HEK293 (cell line): ENCODE results near the gene GUCA2B.

ENCODE experiments used
- CTCF ChIA-PET: fragments of 350-600 bp; formaldehyde crosslinking; extraction: SDS; loops from one replicate; lab custom pipeline; 2021; ENCODE audit warnings: antibody characterized with exemption; lab: Yijun Ruan, JAX
- POLR2A ChIA-PET: fragments of 300-600 bp; formaldehyde crosslinking; extraction: SDS; loops from one replicate; lab custom pipeline; 2020; ENCODE audit warnings: antibody characterized with exemption, inconsistent platforms; lab: Yijun Ruan, JAX
- H3K27ac ChIP-seq: fragments of 200-500 bp; sonication (Bioruptor generic); 2 replicates; pipeline ENCODE4 v1.5.1; 2014; ENCODE audit warnings: low read depth, low read length, control low read depth, inconsistent platforms; ENCODE audit errors: extremely low read depth
- H3K36me3 ChIP-seq, 2 experiments: fragments of 200-500 bp in 1 of 2; sonication (Bioruptor generic) in 1 of 2; 1 replicate in 1 of 2; 2 replicates in 1 of 2; pipeline ENCODE4 v1.5.1; 2014 to 2017; ENCODE audit warnings: inconsistent platforms in 2 of 2, low read length in 2 of 2; ENCODE audit not compliant: control insufficient read depth in 2 of 2, insufficient read depth in 1 of 2
- H3K4me1 ChIP-seq: fragments of 200-500 bp; sonication (Bioruptor generic); 2 replicates; pipeline ENCODE4 v1.5.1; 2014; ENCODE audit warnings: mild to moderate bottlenecking, low read length, inconsistent platforms; ENCODE audit not compliant: control insufficient read depth, insufficient read depth
- H3K4me3 ChIP-seq: 2 replicates; pipeline ENCODE4 v1.5.1; 2011; ENCODE audit warnings: low read depth, mild to moderate bottlenecking, control low read depth, low read length, moderate library complexity
- H3K9me3 ChIP-seq: fragments of 200-500 bp; sonication (Bioruptor generic); 2 replicates; pipeline ENCODE4 v1.5.1; 2014; ENCODE audit warnings: low read depth, low read length, inconsistent platforms; ENCODE audit not compliant: control insufficient read depth, insufficient read depth
- EGR2 ChIP-seq: fragments of 450-650 bp; formaldehyde crosslinking; IDR thresholded peaks from 2 replicates; pipeline ENCODE4 v1.5.1; 2016; ENCODE audit warnings: low read depth, missing biosample characterization, missing genetic modification characterization
- HOXA7 ChIP-seq: sonication (generic); formaldehyde crosslinking; IDR thresholded peaks from 2 replicates; pipeline ENCODE4 v1.8.1; 2022; ENCODE audit warnings: missing genetic modification reagents, borderline replicate concordance
- KLF1 ChIP-seq: fragments of 450-650 bp; formaldehyde crosslinking; IDR thresholded peaks from 2 replicates; pipeline ENCODE4 v1.5.1; 2016; ENCODE audit warnings: missing biosample characterization, missing genetic modification characterization
- PRDM4 ChIP-seq: fragments of 450-650 bp; formaldehyde crosslinking; IDR thresholded peaks from 2 replicates; pipeline ENCODE4 v1.5.1; 2017; ENCODE audit warnings: missing biosample characterization, missing genetic modification characterization
- SCRT1 ChIP-seq: fragments of 450-650 bp; formaldehyde crosslinking; IDR thresholded peaks from 2 replicates; pipeline ENCODE4 v1.5.1; 2016; ENCODE audit warnings: missing biosample characterization, missing genetic modification characterization, borderline replicate concordance
- SCRT2 ChIP-seq: fragments of 450-650 bp; formaldehyde crosslinking; IDR thresholded peaks from 2 replicates; pipeline ENCODE4 v1.5.1; 2016; ENCODE audit warnings: missing biosample characterization, missing genetic modification characterization
- SP2 ChIP-seq: fragments of 450-650 bp; formaldehyde crosslinking; IDR thresholded peaks from 2 replicates; pipeline ENCODE4 v1.5.1; 2016; ENCODE audit warnings: missing biosample characterization, missing genetic modification characterization
- YY1 ChIP-seq: fragments of 450-650 bp; formaldehyde crosslinking; IDR thresholded peaks from 2 replicates; pipeline ENCODE4 v1.5.1; 2018; ENCODE audit warnings: missing biosample characterization, missing genetic modification characterization
- ZBTB17 ChIP-seq: fragments of 450-650 bp; formaldehyde crosslinking; IDR thresholded peaks from 2 replicates; pipeline ENCODE4 v1.5.1; 2016; ENCODE audit warnings: missing biosample characterization, missing genetic modification characterization
- ZBTB26 ChIP-seq: fragments of 450-650 bp; formaldehyde crosslinking; optimal IDR thresholded peaks from 2 replicates; pipeline ENCODE3; 2016; ENCODE audit warnings: missing biosample characterization, mild to moderate bottlenecking, missing genetic modification characterization
- ZFHX2 ChIP-seq: fragments of 450-650 bp; formaldehyde crosslinking; conservative IDR thresholded peaks from 2 replicates; pipeline ENCODE4 v1.5.1; 2016; ENCODE audit warnings: missing biosample characterization, missing genetic modification characterization
- ZNF416 ChIP-seq: fragments of 450-650 bp; formaldehyde crosslinking; IDR thresholded peaks from 2 replicates; pipeline ENCODE4 v1.5.1; 2016; ENCODE audit warnings: missing biosample characterization, missing genetic modification characterization
- ZNF600 ChIP-seq: fragments of 450-650 bp; formaldehyde crosslinking; IDR thresholded peaks from 2 replicates; pipeline ENCODE4 v1.5.1; 2016; ENCODE audit warnings: missing biosample characterization, missing genetic modification characterization
- TF ChIP-seq, protein P1 (sequence below): fragments of 450-650 bp; formaldehyde crosslinking; IDR thresholded peaks from 2 replicates; pipeline ENCODE4 v1.5.1; 2017; ENCODE audit warnings: missing biosample characterization, missing genetic modification characterization
- TF ChIP-seq, protein P2 (sequence below): fragments of 450-650 bp; formaldehyde crosslinking; IDR thresholded peaks from 2 replicates; pipeline ENCODE4 v1.5.1; 2016; ENCODE audit warnings: missing biosample characterization, missing genetic modification characterization
- TF ChIP-seq, protein P3 (sequence below): fragments of 450-650 bp; formaldehyde crosslinking; IDR thresholded peaks from 2 replicates; pipeline ENCODE4 v1.5.1; 2016; ENCODE audit warnings: missing biosample characterization, missing genetic modification characterization
- TF ChIP-seq, protein P4 (sequence below): fragments of 450-650 bp; formaldehyde crosslinking; IDR thresholded peaks from 2 replicates; pipeline ENCODE4 v1.5.1; 2017; ENCODE audit warnings: missing biosample characterization, missing genetic modification characterization

Gene GUCA2B

DNA sequence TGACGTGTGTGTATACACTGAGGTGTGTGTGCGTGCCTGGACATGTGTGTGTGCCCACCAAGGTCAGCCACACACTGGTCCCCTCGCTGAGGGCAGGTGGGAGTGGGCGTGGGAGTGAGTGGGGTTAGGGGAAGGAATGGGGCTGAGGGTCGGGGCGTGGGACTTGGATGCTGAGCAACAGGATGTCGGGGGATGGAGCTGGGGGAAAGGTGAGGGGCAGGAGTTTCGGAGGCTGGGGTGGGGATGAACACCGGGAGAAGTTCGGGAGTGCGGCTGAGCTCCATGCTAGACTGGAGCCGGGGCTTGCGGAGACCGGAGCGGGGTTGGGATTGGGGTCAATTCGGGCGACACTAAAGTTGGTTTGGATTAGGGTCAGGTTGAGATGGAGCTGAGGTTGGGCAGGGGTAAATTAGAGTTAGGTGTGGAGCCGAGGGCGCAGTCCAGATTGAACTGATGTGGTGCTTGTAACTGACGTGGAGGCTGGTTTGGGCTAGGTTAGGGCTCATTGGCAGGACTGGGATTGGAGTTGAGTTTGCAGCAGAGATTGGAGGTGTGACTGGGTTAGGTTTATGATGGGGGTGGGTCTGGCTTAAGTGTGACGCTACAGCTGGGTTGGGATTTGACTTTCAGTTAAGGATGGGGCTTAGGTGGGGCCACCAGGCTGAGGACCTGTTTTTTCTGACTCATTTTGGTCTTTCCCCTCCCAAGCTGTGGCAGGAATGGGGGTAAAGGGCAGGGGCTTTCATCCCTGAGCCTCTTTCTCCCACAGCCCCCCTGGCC, 14.6 kb downstream of the GUCA2B start:
- Histone ChIP-seq H3K27ac (no peak overlapping the region), H3K4me1 (peaks cover 8% of the 10 kb centered on the region; the same call in 1 of the 2 replicates), H3K4me3 (no peak overlapping the region), H3K9me3 (no peaks in the 10 kb centered on the region), H3K36me3 (no peaks in the 10 kb centered on the region)
- CTCF ChIA-PET: interaction anchor here (0.7 to 1.1 kb wide), 2 partner anchors 9 to 16 kb away, joined by 3 read pairs; no protein-coding TSS in a partner anchor
- TF ChIP-seq, protein P1, sequence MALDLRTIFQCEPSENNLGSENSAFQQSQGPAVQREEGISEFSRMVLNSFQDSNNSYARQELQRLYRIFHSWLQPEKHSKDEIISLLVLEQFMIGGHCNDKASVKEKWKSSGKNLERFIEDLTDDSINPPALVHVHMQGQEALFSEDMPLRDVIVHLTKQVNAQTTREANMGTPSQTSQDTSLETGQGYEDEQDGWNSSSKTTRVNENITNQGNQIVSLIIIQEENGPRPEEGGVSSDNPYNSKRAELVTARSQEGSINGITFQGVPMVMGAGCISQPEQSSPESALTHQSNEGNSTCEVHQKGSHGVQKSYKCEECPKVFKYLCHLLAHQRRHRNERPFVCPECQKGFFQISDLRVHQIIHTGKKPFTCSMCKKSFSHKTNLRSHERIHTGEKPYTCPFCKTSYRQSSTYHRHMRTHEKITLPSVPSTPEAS (tag by site-specific recombination): 0 out of 2 replicates have a peak, but pooled peaks have one; percentile 48
- TF ChIP-seq YY1 (no peak), EGR2 (peak; percentile 94), ZBTB26 (no peak), ZNF600 (tag by site-specific recombination) (peak; percentile 94), SP2 (peak; percentile 33), ZNF416 (tag by site-specific recombination) (0 out of 2 replicates have a peak, but pooled peaks have one; percentile 26), HOXA7 (CRISPR knock-in tag) (no peak), PRDM4 (tag by site-specific recombination) (no peak), ZBTB17 (tag by site-specific recombination) (peak; percentile 20; the same call in 1 of the 2 replicates), KLF1 (tag by site-specific recombination) (peak; percentile 80), SCRT2 (tag by site-specific recombination) (peak; percentile 77), SCRT1 (0 out of 2 replicates have a peak, but pooled peaks have one; percentile 9), ZFHX2 (tag by site-specific recombination) (peak; percentile 94)
- TF ChIP-seq, protein P2, sequence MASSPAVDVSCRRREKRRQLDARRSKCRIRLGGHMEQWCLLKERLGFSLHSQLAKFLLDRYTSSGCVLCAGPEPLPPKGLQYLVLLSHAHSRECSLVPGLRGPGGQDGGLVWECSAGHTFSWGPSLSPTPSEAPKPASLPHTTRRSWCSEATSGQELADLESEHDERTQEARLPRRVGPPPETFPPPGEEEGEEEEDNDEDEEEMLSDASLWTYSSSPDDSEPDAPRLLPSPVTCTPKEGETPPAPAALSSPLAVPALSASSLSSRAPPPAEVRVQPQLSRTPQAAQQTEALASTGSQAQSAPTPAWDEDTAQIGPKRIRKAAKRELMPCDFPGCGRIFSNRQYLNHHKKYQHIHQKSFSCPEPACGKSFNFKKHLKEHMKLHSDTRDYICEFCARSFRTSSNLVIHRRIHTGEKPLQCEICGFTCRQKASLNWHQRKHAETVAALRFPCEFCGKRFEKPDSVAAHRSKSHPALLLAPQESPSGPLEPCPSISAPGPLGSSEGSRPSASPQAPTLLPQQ: peak; percentile 22; the same call in 1 of the 2 replicates
- TF ChIP-seq, protein P3, sequence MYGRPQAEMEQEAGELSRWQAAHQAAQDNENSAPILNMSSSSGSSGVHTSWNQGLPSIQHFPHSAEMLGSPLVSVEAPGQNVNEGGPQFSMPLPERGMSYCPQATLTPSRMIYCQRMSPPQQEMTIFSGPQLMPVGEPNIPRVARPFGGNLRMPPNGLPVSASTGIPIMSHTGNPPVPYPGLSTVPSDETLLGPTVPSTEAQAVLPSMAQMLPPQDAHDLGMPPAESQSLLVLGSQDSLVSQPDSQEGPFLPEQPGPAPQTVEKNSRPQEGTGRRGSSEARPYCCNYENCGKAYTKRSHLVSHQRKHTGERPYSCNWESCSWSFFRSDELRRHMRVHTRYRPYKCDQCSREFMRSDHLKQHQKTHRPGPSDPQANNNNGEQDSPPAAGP (tag by site-specific recombination): peak; percentile 41; the same call in 1 of the 2 replicates
- TF ChIP-seq, protein P4, sequence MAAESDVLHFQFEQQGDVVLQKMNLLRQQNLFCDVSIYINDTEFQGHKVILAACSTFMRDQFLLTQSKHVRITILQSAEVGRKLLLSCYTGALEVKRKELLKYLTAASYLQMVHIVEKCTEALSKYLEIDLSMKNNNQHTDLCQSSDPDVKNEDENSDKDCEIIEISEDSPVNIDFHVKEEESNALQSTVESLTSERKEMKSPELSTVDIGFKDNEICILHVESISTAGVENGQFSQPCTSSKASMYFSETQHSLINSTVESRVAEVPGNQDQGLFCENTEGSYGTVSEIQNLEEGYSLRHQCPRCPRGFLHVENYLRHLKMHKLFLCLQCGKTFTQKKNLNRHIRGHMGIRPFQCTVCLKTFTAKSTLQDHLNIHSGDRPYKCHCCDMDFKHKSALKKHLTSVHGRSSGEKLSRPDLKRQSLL: peak; percentile 26; the same call in 1 of the 2 replicates
- POLR2A ChIA-PET: no interaction called here
